IPS DF 4.7 (cell line): ENCODE data around the gene HSDL1.

Source experiments
- DNase-seq: peaks from one replicate; pipeline ENCODE4 v3.0.0-alpha.2; 2013; ENCODE audit warnings: low spot score; ENCODE audit errors: extremely low read depth

The HSDL1 gene

DNA sequence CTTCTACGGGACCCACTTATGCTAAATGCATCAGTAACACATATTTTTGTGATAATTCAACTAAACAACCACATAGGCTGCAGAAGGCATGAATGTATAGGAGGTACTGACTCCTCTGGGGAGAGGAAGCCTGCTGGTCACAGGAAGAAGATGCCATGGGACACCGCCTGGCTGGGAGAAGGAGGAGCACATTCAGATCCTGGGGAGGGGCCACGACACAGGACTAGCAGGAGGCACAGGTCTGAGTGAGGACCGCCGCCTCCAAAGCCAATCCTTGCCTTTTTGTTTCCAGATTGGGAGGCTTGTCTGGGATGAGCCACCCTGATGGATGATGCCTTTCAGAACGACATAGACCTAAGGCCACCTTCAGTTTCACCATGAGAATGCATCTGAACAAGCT is 62.9 kb downstream of the HSDL1 start:
- no peak for DNase-seq

- DNase-seq: no peak
These were observed 63.5 kb downstream of the HSDL1 start for GRCh38 chr16:84081446-84081989.

DNA sequence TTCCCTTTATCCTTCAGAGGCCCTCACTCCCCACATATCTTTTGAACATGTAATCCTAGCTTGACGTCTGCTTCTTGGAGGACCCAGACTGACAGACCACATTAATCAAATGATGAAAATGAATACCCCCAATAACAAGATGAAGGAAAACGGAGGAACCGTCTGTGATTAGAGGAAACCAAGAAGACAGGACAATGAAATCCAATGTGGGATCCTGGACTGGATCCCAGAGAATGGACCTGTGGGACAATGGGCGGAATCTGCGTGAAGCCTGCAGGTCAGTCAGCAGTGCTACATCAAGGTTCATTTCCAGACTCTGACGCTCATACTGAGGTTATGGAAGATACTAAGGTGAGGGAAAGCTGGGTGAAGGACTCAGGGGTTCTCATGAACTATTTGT is 64.2 kb downstream of the HSDL1 start:
- no peak for DNase-seq

GRCh38 chr16:84080378-84080777 is 64.6 kb downstream of the HSDL1 start:
- no peak for DNase-seq

DNA sequence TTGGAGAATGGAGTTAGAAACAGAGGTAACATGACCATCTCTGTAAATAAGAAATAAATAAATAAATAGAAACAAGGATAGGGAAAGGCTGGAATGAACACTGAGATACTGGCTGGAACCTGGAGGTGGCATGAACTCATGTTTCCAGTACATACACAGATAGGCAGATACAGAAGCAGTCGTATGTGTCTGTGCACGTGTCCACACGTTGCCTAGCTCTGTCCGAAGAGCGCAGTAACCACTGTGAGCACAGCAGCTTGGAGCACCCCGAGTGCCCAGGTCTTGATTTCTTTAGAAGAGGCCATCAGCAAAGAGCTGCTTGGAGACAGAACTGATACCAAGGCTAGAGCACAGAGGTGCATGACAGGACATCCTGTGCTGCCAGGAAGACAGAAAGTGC is 65.3 kb downstream of the HSDL1 start:
- no peak for DNase-seq

DNA sequence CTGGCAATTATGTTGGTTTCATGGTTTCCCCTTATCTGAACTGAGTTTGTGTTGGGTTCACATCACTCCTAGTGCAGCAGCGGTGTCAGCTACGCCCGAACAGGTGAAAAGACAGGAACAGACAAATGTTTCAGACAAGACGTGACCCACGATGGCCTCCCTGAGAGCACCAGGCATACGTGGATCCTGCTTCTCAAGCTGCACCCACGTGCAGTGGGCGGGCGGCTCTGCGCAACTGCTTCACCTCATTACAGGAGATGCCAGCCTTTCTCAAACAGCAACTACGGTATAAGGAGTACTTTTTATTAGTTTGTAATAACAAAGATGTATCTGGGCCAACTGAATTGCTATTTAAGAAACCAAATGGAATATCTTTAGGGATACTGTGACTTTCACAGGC is 69.6 kb downstream of the HSDL1 start:
- DNase-seq: no peak

- no peak for DNase-seq
These were observed 70.3 kb downstream of the HSDL1 start for GRCh38 chr16:84074721-84075120.
